GM12878 (cell line): Measurements from ENCODE around the gene AGAP1. TPM values are rescaled to one million over a fixed set of nuclear protein-coding genes. Genes with fewer than 3 reads are reported as not detected.

Source experiments
- ATAC-seq: fragments of 200-7000 bp; cut with Tn5 transposase; 3 replicates; pipeline ENCODE4 v1.9.1; 2020; ENCODE audit warnings: mild to moderate bottlenecking, moderate library complexity
- BruUV-seq: library from RNA; stranded (reverse); fragments of 400-500 nt; replicated peaks from 2 replicates; lab custom pipeline; 2021; lab: Mats Ljungman, UMichigan
- CTCF ChIA-PET: fragments of 300-600 bp; sonication (Branson Sonifier 250); formaldehyde crosslinking; extraction: SDS; loops from one replicate; lab custom pipeline; 2021; ENCODE audit warnings: inconsistent platforms; lab: Yijun Ruan, JAX
- POLR2A ChIA-PET: fragments of 350-600 bp; formaldehyde crosslinking; extraction: SDS; loops from one replicate; lab custom pipeline; 2021; ENCODE audit warnings: inconsistent platforms; lab: Charles Lee
- RAD21 ChIA-PET: fragments of 300-600 bp; sonication (Branson Sonifier 250); formaldehyde crosslinking; loops from one replicate; lab custom pipeline; 2023; ENCODE audit warnings: antibody characterized with exemption; ENCODE audit not compliant: unreplicated experiment; lab: Charles Lee
- SMC1A ChIA-PET: fragments of 300-600 bp; sonication (Branson Sonifier 250); formaldehyde crosslinking; loops from one replicate; lab custom pipeline; 2023; ENCODE audit not compliant: unreplicated experiment, uncharacterized antibody; lab: Charles Lee
- DNase-seq: peaks from one replicate; pipeline ENCODE4 v3.0.0-alpha.2; 2011; ENCODE audit warnings: low read depth, low spot score
- FAIRE-seq: peaks from 3 replicates; lab custom pipeline; 2011; peaks lifted over from hg19 to GRCh38; lab: Jason Lieb, UNC
- H2AFZ ChIP-seq: 2 replicates; pipeline ENCODE4 v1.6.0; 2011; ENCODE audit warnings: low read depth, low read length, control low read depth; ENCODE audit not compliant: control insufficient read depth
- H3K27ac ChIP-seq: 2 replicates; pipeline ENCODE4 v1.5.1; 2011; ENCODE audit warnings: control low read depth; ENCODE audit not compliant: control insufficient read depth, insufficient read depth
- H3K27me3 ChIP-seq, 2 experiments: replicated peaks in 1 of 2; 2 replicates each; pipeline versions ENCODE4 v1.6.0 to v1.6.1; 2011; ENCODE audit warnings: low read length in 1 of 2; ENCODE audit not compliant: control insufficient read depth in 2 of 2, insufficient read depth in 2 of 2
- H3K36me3 ChIP-seq, 2 experiments: 2 replicates each; pipeline ENCODE4 v1.5.1; 2011; ENCODE audit warnings: low read length in 1 of 2; ENCODE audit not compliant: control insufficient read depth in 2 of 2, insufficient read depth in 2 of 2
- H3K4me1 ChIP-seq: 2 replicates; pipeline ENCODE4 v1.6.1; 2011; ENCODE audit warnings: mild to moderate bottlenecking, low read length, moderate library complexity, mixed read lengths; ENCODE audit not compliant: control insufficient read depth, insufficient read depth
- H3K4me2 ChIP-seq: 2 replicates; pipeline ENCODE4 v1.6.0; 2011; ENCODE audit warnings: control low read depth; ENCODE audit not compliant: control insufficient read depth, insufficient read depth
- H3K4me3 ChIP-seq: fragments of 200-600 bp; sonication (generic); 2 replicates; pipeline ENCODE4 v1.5.1; 2016
- H3K79me2 ChIP-seq: 2 replicates; pipeline ENCODE4 v1.6.0; 2011; ENCODE audit warnings: low read length; ENCODE audit not compliant: control insufficient read depth, insufficient read depth
- H3K9ac ChIP-seq: 2 replicates; pipeline ENCODE4 v1.8.0; 2011; ENCODE audit warnings: low read length, control low read depth, mixed read lengths; ENCODE audit not compliant: control insufficient read depth, insufficient read depth
- H3K9me3 ChIP-seq: replicated peaks from 3 replicates; pipeline ENCODE4 v1.5.1; 2011; ENCODE audit warnings: mild to moderate bottlenecking, low read length; ENCODE audit not compliant: control insufficient read depth, insufficient read depth
- H4K20me1 ChIP-seq: 2 replicates; pipeline ENCODE4 v1.6.0; 2011; ENCODE audit not compliant: control insufficient read depth, insufficient read depth
- ATF3 ChIP-seq: IDR thresholded peaks from 2 replicates; pipeline ENCODE4 v1.6.1; 2011; ENCODE audit warnings: low read depth, mild to moderate bottlenecking, low read length, moderate library complexity, borderline replicate concordance; ENCODE audit errors: extremely low read depth
- BCL11A ChIP-seq: IDR thresholded peaks from 2 replicates; pipeline ENCODE4 v1.6.1; 2011; ENCODE audit warnings: low read depth, low read length
- JUNB ChIP-seq: IDR thresholded peaks from 2 replicates; pipeline ENCODE4 v1.6.1; 2016; ENCODE audit warnings: antibody characterized with exemption, mild to moderate bottlenecking
- KDM1A ChIP-seq: fragments of 200-600 bp; sonication (generic); IDR thresholded peaks from 2 replicates; pipeline ENCODE4 v1.6.1; 2016; ENCODE audit warnings: borderline replicate concordance
- MAX ChIP-seq: IDR thresholded peaks from 2 replicates; pipeline ENCODE4 v1.6.1; 2012; ENCODE audit warnings: low read depth, low read length, improper control_type of control experiment
- NFXL1 ChIP-seq: fragments of 450-650 bp; IDR thresholded peaks from 2 replicates; pipeline ENCODE4 v1.6.1; 2017; ENCODE audit warnings: antibody characterized with exemption, mild to moderate bottlenecking, borderline replicate concordance
- NRF1 ChIP-seq: conservative IDR thresholded peaks from 2 replicates; pipeline ENCODE4 v1.6.1; 2011; ENCODE audit warnings: mild to moderate bottlenecking, low read depth, low read length, improper control_type of control experiment
- SUPT20H ChIP-seq: IDR thresholded peaks from 2 replicates; pipeline ENCODE4 v1.6.1; 2011; ENCODE audit warnings: low read depth, mild to moderate bottlenecking, low read length, moderate library complexity, borderline replicate concordance; ENCODE audit not compliant: control insufficient read depth
- USF2 ChIP-seq: IDR thresholded peaks from 2 replicates; pipeline ENCODE4 v1.6.1; 2011; ENCODE audit warnings: low read depth, low read length, improper control_type of control experiment, borderline replicate concordance
- WRNIP1 ChIP-seq: IDR thresholded peaks from 2 replicates; pipeline ENCODE4 v1.6.1; 2011; ENCODE audit warnings: low read depth, low read length, improper control_type of control experiment, borderline replicate concordance
- WGBS: methylation state at CpG from one replicate; pipeline ENCODE4 v1.1.6; 2016; ENCODE audit warnings: low lambda C conversion rate; ENCODE audit not compliant: insufficient replicate concordance, insufficient coverage; ENCODE audit errors: missing lambda C conversion rate; 5-methylcytosine and 5-hydroxymethylcytosine counted together
- in situ Hi-C: fragments of 300-500 bp; cut with MboI; formaldehyde crosslinking; loops from 9 replicates; pipeline ENCODE4 v1.14.3; 2018; ENCODE audit warnings: mixed read lengths
- intact Hi-C: fragments of 100-400 bp; cut with micrococcal nuclease; formaldehyde crosslinking; loops from one replicate; pipeline ENCODE4 v1.14.2; 2022; ENCODE audit not compliant: unreplicated experiment
- polyA plus RNA-seq, 11 experiments: library from polyadenylated mRNA; depleted of rRNA in 4 of 11; unstranded in 6 of 11; stranded (reverse) in 5 of 11; fragments of >200 nt; fragmentation: Nextera tagmentation in 4 of 11; fragmentation: Illumina TruSeq in 1 of 11; extraction: Ambion mirVana in 4 of 11; extraction: Trizol in 1 of 11; gene quantifications; 1 replicate in 1 of 11; 2 replicates in 10 of 11; pipeline versions ENCODE4 v1.2.1 to v1.2.3, GENCODE V29; 2011 to 2016; ENCODE audit warnings: inconsistent platforms in 2 of 11, missing spikeins in 2 of 11, low read depth in 1 of 11
- total RNA-seq, 4 experiments: library from RNA; depleted of rRNA in 3 of 4; stranded (reverse); fragments of >200 nt in 3 of 4; fragmentation: Illumina TruSeq in 1 of 4; extraction: Trizol in 1 of 4; gene quantifications; 2 replicates each; pipeline versions ENCODE4 v1.2.1 to v1.2.3, GENCODE V29; 2013 to 2021

Gene AGAP1
- total and polyA plus RNA-seq, 10 of the 15 experiments (the other 5 are each of a cell fraction or from before 2014, with no cell fraction given) = 0.05 to 0.15 (median 0.06) TPM; not detected in 7

GRCh38 chr2:235515364-235515742 is 21.5 kb downstream of the AGAP1 start (continued):
- no peak for TF ChIP-seq BCL11A
- TF ChIP-seq SUPT20H = no peak
- no peak for TF ChIP-seq NFXL1
- TF ChIP-seq NRF1 = no peak
- TF ChIP-seq MAX = no peak
- no peak for TF ChIP-seq USF2

- POLR2A ChIA-PET = no interaction called here
- Histone ChIP-seq H3K27me3 (no peaks in the 10 kb centered on the region), H2AFZ (no peak overlapping the region), H4K20me1 (no peaks in the 10 kb centered on the region), H3K4me1 (no peaks in the 10 kb centered on the region), H3K79me2 (no peaks in the 10 kb centered on the region), H3K27ac (no peak overlapping the region), H3K9me3 (no peaks in the 10 kb centered on the region; the same call in 2 of the 3 replicates), H3K4me2 (no peak overlapping the region), H3K36me3 (no peaks in the 10 kb centered on the region), H3K9ac (no peak overlapping the region), H3K4me3 (no peak overlapping the region)
- no peak for DNase-seq
- no TSS peak for BruUV-seq
- RAD21 ChIA-PET = no interaction called here
- SMC1A ChIA-PET = no interaction called here
- no peak for FAIRE-seq
- TF ChIP-seq ATF3 = no peak
- TF ChIP-seq WRNIP1 = no peak
- no peak for TF ChIP-seq JUNB
- no peak for TF ChIP-seq NRF1
- TF ChIP-seq KDM1A = no peak
- no peak for ATAC-seq
- intact Hi-C loops = no loop called here
- 17% methylated on average over 11 of the region's 11 CpGs for WGBS
- in situ Hi-C loops = no loop called here
- CTCF ChIA-PET = no interaction called here
These were observed 22.0 kb downstream of the AGAP1 start for GRCh38 chr2:235515821-235516220.
